ENCODE data around the gene TBC1D8. TPM values are rescaled to one million over a fixed set of nuclear protein-coding genes. Genes with fewer than 3 reads are reported as not detected.

Gene TBC1D8
- total and polyA plus RNA-seq, 2 of the 13 experiments (the other 11 are each of a cell fraction or from before 2014, with no cell fraction given) = 45.1 to 95.4 TPM

- TF ChIP-seq HINFP (CRISPR knock-in tag; IDR thresholded peaks at IDR 0.05; ENCODE audit: low read depth) (no peak), ZUFSP (CRISPR knock-in tag; IDR thresholded peaks at IDR 0.05; ENCODE audit: borderline replicate concordance) (no peak), ZBTB20 (CRISPR knock-in tag; IDR thresholded peaks at IDR 0.05; ENCODE audit: borderline replicate concordance, low read depth) (no peak), IKZF1 (IDR thresholded peaks at IDR 0.05) (no peak), CENPT (CRISPR knock-in tag; IDR thresholded peaks at IDR 0.05; ENCODE audit: low read depth) (no peak), TMF1 (CRISPR knock-in tag; IDR thresholded peaks at IDR 0.05; ENCODE audit: low read depth) (0 out of 2 replicates have a peak, but pooled peaks have one; percentile 5), ZNF816 (CRISPR knock-in tag; IDR thresholded peaks at IDR 0.05; ENCODE audit: borderline replicate concordance) (no peak), TFAP4 (IDR thresholded peaks at IDR 0.05; ENCODE audit: borderline replicate concordance, low read depth) (no peak), ZNF510 (CRISPR knock-in tag; IDR thresholded peaks at IDR 0.05; ENCODE audit: low read depth) (no peak), ZNF431 (CRISPR knock-in tag; IDR thresholded peaks at IDR 0.05; ENCODE audit: borderline replicate concordance, low read depth) (no peak), KAT2B (IDR thresholded peaks at IDR 0.05; ENCODE audit: borderline replicate concordance, low read depth, low read length) (no peak), IKZF4 (CRISPR knock-in tag; IDR thresholded peaks at IDR 0.05; ENCODE audit: borderline replicate concordance, low read depth, not compliant biosample characterization) (peak; percentile 20), SATB2 (CRISPR knock-in tag; IDR thresholded peaks at IDR 0.05) (no peak), ZNF710 (CRISPR knock-in tag; IDR thresholded peaks at IDR 0.05; ENCODE audit: borderline replicate concordance) (0 out of 2 replicates have a peak, but pooled peaks have one; percentile 4), REL (CRISPR knock-in tag; conservative IDR thresholded peaks at IDR 0.05) (no peak), ZNF34 (CRISPR knock-in tag; IDR thresholded peaks at IDR 0.05; ENCODE audit: borderline replicate concordance) (no peak), ZNF629 (CRISPR knock-in tag; conservative IDR thresholded peaks at IDR 0.05) (no peak), ZNF615 (CRISPR knock-in tag; IDR thresholded peaks at IDR 0.05; ENCODE audit: borderline replicate concordance) (no peak), EP300 (IDR thresholded peaks at IDR 0.05; ENCODE audit: low read depth in 2 of 2, low read length in 2 of 2) (no peak), EP300 (CRISPR knock-in tag; IDR thresholded peaks at IDR 0.05; ENCODE audit: borderline replicate concordance) (no peak; the same call in 1 of the 2 replicates), ZFY (CRISPR knock-in tag; IDR thresholded peaks at IDR 0.05) (no peak), ZNF460 (CRISPR knock-in tag; IDR thresholded peaks at IDR 0.05; ENCODE audit: borderline replicate concordance) (0 out of 2 replicates have a peak, but pooled peaks have one; percentile 4), ZNF614 (CRISPR knock-in tag; IDR thresholded peaks at IDR 0.05; ENCODE audit: borderline replicate concordance) (peak; percentile 1; the same call in 1 of the 2 replicates), ZFP90 (CRISPR knock-in tag; IDR thresholded peaks at IDR 0.05; ENCODE audit: borderline replicate concordance) (no peak), ZNF570 (CRISPR knock-in tag; IDR thresholded peaks at IDR 0.05; ENCODE audit: borderline replicate concordance) (0 out of 2 replicates have a peak, but pooled peaks have one; percentile 17)
Measured at GRCh38 chr2:101151859-101152271, 683 bp upstream of the TBC1D8 start (continued).

Data from HepG2 (cell line).